Ramos (cell line): ENCODE measurements around the gene MACROD2.

ENCODE experiments used
- in situ Hi-C: fragments of 300-500 bp; cut with MboI; formaldehyde crosslinking; loops from one replicate; pipeline ENCODE4 v1.14.3; 2022; ENCODE audit warnings: low sequenced_read_pairs; ENCODE audit not compliant: unreplicated experiment

The MACROD2 gene

DNA sequence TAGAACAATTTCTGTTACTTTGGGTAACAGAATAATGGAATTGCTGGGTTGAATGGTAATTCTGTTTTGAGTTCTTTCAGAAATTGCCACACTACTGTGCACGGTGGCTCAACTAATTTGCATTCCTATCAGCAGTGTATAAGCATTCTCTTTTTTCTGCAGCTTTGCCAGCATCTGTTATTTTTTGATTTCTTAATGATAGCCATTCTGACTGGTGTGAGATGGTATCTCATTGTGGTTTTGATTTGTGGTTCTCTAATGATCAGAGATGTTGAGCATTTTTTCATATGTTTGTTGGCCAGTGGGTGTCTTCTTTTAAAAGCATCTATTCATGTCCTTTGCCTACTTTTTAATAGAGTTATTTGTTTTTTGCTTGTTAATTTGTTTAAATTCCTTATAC, 1731.1 kb downstream of the MACROD2 start:
- in situ Hi-C loops, result no loop called here

DNA sequence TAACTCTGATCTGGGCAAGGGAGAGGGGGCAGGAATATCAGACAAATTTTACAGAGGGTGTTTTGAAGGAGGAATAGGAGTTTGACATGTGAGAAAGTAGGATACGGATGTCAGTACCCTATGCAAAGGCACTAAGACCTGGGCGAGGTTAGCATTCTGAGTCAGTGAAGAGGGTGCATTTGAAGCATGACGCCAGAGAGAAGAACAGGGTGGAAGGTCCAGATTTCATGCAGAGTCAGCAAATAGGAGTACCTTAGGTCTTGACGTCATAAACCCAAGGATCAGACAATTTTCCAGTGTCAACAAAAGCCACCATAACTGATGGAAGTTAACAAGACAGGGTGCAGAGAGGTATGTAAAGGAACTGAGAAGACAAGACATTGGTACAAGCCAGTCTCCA, 1738.7 kb downstream of the MACROD2 start:
- in situ Hi-C loops, result no loop called here

DNA sequence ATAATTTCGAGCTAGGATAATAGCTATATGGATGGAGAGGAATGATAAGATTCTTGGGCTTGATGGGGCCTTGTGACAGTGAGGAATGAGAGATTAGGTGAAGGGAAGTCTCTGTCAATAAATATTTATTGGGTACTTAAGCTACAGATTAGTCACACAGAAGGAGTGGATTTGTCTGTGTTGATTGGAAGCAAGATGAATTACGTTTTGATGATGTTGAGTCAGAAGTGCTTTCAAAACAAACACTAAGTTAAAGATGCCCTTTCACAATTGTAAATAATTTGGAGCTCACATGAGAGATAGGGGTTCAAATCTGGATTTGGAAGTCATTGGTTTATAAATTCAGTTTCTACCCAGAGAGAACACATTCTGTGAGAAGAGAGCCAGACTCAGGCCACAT, 1743.7 kb downstream of the MACROD2 start:
- in situ Hi-C loops, result no loop called here

DNA sequence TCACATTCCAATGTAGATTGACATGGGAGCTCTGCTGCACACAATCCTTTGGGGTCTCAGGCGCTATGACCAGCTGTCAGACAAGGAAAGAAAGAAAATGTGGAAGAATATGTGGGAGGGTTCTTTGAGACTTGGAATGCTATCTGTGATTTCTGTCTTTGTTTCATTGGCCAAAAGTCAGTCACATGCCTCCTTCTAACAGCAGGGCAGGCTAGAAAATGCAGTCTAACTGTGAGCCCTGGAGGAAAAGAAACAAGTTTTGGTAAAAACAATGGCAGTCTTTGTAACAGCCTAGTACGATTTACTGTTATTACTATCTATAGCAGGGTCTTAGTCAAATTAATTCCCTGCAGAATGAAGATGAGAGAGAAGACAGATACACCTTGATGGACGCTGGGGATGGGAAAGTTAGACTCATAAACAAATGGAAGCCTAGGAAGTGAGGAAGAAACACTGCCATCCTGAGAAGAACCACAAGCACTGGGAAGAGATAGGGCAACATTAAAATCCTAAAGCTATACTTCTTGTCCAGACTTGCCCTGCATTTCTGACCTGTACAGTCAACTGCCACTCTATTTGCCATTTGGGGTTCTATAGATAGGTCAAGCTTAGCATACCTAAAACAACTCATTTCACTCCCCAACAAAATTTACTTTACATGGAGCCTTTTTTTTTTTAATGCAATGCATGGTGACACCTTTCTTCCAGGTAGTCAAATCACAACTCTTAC, 1744.9 kb downstream of the MACROD2 start:
- in situ Hi-C loops, result no loop called here

DNA sequence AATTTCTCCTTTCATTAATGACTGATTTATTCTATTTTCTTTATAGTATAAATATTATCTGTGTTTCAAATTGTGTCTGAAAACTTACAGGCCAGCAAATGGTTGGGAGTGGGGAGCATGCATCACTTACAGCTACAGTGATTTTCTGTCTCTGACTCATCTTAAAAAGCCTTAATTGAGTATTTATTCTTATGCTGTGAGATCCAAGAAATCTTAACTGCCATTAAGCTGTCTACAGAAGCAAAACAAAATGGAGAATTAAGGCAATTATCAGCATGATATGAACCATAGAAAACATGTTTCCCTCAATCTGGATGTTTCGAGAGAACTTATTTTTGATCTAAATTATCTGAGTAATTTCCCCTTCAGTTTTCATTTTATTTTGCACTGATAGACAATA, 1746.8 kb downstream of the MACROD2 start:
- in situ Hi-C loops, result no loop called here

DNA sequence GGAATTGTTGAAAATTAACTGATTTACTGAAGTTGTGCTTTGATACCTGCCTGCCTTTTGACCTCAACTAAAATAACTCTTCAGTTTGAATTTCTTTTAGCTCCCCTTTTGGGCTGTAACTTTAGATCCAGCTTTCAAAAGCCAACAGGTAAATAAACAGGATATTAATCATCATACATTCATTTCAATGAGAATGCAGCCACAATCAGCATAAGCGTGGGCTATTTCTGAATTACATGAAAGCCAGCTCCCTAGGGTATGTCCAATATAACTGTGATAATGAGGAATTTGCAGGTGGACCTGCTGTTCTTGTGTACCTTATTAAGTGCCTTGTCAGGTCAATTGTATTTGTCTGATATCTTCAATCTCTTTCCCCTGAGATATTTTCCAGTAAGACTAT, 1747.3 kb downstream of the MACROD2 start:
- in situ Hi-C loops, result no loop called here

DNA sequence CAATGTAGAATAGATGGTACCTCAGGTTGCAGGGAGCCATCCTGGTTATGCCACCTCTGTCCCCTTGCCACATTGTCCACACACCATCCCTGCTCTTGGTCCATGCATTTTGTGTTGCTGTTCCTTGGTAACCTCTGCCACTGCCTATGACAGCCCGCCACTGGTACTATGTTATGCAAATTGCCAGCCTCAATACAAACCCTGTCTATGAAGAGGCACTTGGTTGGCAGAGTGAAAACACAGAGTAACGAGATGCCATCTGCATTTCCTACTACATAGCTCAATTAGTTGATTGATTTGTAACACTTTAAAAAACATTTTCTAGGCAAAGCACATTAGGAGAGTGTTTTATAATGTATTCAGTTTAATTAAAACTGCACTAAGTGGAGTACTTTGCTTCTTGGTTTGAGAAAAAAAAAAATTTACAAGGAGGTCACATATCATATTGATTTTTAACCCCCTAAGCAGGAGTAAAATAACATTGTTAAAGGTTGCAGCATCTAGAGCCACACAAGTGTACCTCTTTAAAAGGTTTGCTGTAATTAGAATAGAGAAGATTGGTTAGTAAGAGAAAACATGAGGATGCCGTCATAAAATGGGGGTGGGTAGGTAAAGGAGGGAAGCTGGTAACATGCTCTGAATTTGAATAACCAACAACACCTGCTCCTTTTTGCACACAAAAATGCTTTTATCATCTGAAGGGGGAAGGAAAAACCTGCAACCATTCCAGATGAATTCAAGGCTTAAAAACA, 1760.9 kb downstream of the MACROD2 start:
- in situ Hi-C loops, result no loop called here

DNA sequence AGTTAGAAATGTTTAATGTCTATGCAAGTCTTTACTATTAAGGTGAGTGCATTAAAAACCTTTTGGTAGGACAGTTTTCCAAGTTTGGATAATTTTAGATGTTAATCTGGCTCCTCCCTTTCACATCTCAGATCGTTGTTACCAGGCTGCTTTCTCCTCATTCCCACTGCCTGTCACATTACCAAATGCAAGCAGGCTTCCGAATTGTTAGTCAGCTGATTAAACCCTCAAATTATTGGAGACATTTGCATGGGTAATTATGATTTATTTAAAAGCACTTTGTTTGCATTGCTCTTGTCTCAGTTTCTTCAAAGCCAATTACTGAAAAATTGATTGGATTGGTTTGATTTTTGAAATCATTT, 1761.4 kb downstream of the MACROD2 start:
- in situ Hi-C loops, result no loop called here

DNA sequence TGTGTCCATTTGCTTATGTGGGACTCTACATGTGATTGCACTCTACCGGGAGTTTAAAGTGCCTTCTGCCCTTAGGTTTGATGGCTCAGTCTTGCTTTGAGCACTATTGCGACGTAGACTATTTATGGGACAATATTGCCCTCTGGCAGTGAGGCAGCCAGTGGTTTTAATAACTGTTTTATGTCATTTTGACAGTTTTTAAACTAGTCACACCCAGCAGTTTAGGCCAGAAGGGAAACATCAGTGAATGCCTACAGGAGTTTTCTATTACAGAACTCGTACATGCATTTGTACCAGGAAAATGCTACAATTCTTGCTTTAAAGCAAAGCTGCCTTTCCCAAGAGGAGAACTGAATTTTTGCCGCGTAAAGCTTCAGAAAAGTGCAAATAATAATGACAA, 1764.3 kb downstream of the MACROD2 start:
- in situ Hi-C loops, result no loop called here

DNA sequence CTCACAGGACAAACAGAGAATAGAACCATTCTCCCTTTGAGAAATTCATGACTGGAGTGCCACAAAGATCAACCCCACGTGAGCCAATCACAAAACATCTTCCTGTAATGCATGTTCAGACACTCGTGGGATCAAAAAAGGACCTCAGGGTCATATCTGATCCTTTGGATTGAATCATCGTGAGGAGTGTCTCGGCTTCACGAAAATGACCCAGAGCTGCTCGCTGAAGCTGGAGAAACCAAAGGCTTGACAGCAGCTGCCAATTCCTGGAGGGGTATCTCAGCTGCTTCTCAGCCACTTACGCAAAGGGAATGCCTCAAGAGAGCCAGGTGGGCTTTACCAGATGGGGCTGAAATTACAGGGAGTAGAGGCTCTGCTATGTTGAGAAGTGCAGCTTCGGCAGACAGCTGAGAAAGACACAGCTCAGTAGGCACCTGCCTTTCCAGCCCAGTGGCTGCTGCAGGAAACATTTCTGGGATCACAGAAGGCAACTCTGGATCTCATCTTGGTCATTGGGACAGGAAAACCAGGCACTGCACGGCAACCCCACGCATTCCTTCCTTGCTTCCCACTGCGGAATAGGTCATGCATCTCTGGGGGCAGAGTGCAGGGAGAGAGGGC, 1764.8 kb downstream of the MACROD2 start:
- in situ Hi-C loops, result no loop called here

DNA sequence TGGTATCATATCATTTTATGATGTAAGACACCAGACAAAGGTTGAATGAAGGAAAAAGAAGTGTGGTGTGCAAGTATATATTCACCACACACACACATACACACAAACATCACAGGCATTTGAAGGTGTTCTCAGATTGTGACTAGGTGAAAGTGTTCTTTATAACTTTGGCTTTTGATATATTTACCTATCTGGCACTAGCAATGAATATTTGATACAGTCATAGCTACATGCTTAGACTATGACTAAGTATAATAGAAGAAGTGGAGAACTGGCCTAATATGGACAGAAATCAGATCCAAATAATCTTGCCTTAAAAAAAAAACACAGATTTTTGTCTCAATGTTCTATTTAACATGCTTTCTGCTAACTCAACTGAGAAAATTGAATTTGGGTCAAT, 1768.0 kb downstream of the MACROD2 start:
- in situ Hi-C loops, result no loop called here

DNA sequence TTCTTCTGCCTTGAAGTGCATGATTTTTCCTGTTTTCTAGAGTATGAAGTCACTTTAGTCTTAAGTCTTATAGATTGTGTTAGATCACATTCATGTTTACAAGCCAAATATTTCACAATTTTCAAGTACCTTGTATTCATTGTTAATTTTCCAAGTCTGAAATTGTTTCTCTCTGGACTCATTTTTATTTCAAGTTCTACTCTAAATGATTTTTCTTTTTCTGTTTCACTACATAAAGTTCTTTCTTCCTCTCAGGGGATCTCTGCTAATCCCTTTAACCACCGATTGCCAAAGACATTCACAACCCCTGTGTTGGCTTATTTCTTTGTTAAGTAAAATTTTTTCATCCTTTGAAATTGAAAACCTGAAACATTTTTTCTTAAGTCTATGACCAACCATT, 1772.3 kb downstream of the MACROD2 start:
- in situ Hi-C loops, result no loop called here

DNA sequence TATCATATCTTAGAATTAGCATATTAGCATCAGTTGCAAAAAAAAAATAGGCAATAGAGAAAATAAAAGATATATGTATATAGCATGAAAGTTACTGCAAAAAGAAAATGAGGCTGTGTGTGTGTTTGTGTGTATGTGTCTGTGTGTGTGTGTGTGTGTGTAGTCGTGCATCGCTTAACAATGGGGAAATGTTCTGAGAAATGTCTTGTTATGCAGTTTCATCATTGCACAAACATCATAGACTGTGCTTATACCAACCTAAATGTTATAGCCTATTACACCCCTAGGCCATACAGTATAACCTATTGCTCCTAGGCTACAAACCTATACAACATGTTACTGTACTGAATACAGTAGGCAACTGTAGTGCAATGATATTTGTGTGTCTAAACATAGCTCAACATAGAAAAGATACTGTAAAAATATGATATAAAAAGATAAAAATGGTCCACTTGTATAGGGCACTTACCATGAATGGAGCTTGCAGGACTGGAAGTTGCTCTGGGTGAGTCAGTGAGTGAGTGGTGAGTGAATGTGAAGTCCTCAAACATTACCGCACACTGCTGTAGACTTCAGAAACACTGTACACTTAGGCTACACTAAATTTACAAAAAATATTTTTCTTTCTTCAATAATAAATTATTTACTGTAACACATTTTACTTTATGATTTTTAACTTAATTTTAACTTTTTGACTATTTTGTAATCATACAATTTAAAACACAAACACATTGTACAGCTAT, 1772.9 kb downstream of the MACROD2 start:
- in situ Hi-C loops, result no loop called here

DNA sequence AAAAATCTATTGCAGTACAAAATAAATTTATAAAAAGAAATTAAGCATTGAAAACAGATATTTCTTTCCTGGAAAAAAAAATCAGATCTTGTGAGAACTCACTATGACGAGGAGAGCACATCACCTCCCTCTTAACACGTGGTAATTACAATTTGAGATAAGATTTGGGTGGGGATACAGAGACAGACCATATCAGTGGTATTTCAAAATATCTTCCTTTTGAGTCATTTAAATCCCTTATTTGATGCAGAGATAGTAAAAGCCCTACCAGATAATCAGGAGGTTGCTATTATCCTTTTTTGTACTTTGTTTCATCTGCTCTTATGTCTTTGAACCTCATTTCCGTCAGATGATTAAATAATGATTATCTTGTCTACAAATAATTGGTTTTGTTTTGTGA, 1777.5 kb downstream of the MACROD2 start:
- in situ Hi-C loops, result no loop called here

DNA sequence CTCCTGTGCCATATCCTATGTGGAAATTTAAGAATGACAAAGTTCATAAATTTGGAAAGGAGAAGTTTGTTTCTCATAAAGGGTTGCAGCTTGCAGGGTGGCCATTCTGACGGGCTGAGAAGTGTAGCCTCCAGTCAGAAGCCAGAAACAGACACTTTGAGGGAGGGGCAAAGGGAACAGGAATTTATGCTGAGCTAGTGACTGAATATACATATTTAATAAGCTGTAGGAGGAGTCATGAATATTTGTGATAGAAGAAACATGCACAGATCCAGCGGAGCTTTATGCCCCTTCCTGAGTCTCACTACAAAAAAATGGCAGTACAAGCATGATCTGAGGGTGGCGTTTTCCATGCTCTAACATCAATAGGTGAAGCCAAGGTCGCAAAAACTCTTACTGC, 1779.6 kb downstream of the MACROD2 start:
- in situ Hi-C loops, result loop anchor here (25.0 kb wide), 1 partner anchor 88 kb away; no protein-coding TSS in a partner anchor

DNA sequence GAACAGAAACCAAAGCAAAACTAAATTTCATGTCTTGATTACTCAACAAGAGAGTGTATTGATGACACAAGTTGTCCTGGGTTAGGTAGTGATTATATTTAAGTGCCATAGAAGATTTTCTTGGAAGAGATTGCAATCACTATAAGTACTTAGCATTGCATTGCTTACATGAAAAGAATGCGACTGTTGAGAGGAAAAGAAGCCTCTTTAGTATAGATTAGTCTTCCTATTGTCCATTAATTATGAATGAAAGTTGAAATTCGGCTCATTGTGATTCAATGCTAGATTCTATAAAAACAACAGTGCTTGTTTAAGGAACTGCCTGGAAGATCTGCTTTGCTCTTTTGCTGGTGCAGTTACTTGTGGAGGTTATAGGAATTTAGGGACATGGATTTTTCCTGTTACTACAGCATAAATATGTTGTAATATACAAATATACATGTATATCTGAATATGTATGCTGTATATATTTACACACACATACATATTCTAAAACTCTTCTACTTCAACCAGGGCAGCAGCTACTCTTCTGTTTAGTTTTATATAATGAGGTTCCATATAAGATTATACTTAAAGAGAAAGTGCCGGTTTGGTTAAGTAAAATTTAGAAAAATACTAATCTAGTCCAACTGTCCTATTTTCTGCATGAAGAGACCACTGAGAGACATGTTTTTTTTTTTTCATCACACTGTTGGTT, 1781.6 kb downstream of the MACROD2 start:
- in situ Hi-C loops, result loop anchor here (25.0 kb wide), 1 partner anchor 90 kb away; no protein-coding TSS in a partner anchor

DNA sequence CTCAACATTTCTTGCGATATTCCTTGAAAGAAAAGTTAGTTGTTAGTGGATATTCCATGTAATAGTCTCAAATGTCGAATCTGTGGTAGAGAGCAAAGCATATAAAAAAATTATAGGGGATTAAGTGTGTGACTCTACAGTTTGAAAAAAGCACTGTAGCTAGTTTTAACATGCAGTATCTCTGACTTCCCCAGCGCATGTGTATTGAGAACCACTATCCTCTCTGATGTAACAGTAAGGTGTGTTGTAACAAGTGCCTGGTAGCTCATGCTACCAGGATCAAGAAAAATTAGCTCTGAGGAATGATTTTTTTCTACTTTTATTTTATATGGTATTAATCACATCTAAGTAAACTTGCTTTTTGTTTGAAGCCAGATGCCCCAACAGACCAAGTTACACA, 1788.7 kb downstream of the MACROD2 start:
- in situ Hi-C loops, result loop anchor here (25.0 kb wide), 1 partner anchor 97 kb away; no protein-coding TSS in a partner anchor

DNA sequence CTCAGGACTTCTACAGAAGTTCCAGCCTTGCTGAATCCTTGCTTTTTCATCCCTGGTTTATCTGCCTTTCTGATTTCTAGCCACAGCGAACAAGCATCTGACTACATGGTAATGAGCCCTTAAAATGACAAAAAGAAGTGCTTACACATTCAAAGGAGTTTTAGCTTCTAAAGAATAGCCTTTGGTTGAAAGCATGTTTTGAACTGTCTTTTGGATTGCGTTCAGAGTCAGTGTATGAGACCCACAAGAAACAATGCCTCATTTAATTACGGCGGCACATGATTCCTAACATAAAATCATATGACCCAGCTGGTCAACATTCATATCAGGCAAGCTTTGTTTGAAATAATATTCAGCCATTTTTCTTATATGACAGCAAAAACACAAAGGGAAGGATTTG, 1793.8 kb downstream of the MACROD2 start:
- in situ Hi-C loops, result loop anchor here (25.0 kb wide), 1 partner anchor 102 kb away; no protein-coding TSS in a partner anchor

DNA sequence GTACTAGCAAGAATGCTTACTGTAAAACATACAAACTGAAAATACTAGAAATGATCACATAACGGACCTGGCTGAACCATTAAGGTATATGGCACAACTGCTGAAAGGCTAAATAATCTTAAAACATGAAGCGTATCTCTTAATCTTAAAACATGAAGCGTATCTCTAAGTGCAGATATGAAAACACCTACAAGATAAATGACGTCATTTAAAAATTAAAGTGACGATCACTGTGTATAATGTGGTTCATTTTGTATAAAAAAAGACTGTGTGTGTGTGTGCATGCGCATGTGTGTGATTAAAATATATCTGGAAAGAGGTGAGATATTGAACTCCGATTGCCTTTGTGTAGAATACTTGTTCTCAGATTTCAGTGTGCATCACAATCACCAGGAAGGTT, 1797.5 kb downstream of the MACROD2 start:
- in situ Hi-C loops, result loop anchor here (25.0 kb wide), 1 partner anchor 106 kb away; no protein-coding TSS in a partner anchor

DNA sequence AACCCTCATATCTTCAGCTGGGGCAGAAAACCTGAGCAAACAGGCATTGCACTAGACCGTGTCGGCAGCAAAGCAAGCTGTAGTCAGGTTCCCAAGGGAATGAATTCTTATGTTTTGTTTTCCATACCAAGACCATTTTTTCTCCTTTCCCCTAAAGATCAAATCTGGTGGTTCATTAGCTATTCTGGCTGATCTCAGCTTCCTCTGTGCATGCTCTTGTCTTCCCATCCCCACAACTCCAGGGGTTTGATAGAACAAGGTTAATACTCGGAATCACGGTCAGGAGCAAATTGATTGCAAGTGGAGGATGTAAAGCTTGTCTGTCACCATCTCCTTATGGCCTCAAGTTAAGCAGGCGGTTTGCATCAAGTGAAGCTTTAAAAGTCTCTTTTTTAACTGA, 1799.1 kb downstream of the MACROD2 start:
- in situ Hi-C loops, result loop anchor here (25.0 kb wide), 1 partner anchor 107 kb away; no protein-coding TSS in a partner anchor
